Caco-2 (cell line): Measurements from ENCODE around the gene TEN1. TPM values are rescaled to one million over a fixed set of nuclear protein-coding genes. Genes with fewer than 3 reads are reported as not detected.

Source experiments
- BruUV-seq: library from RNA; stranded (reverse); fragments of 400-500 nt; replicated peaks from 2 replicates; lab custom pipeline; 2021; lab: Mats Ljungman, UMichigan
- CTCF ChIA-PET: fragments of 300-600 bp; sonication (Branson Sonifier 250); formaldehyde crosslinking; loops from one replicate; lab custom pipeline; 2022; ENCODE audit warnings: antibody characterized with exemption; lab: Charles Lee
- POLR2A ChIA-PET: fragments of 300-600 bp; sonication (Branson Sonifier 250); formaldehyde crosslinking; loops from one replicate; lab custom pipeline; 2022; ENCODE audit warnings: antibody characterized with exemption; lab: Charles Lee
- DNase-seq, 2 experiments: peaks; one replicate each; pipeline versions ENCODE4 v3.0.0 to v3.0.0-alpha.2; 2020 to 2022
- H3K27me3 ChIP-seq: replicated peaks from 2 replicates; pipeline ENCODE4 v1.6.0; 2011; ENCODE audit warnings: low read length; ENCODE audit not compliant: control insufficient read depth, insufficient read depth
- H3K36me3 ChIP-seq: 2 replicates; pipeline ENCODE4 v1.5.1; 2011; ENCODE audit warnings: low read length; ENCODE audit not compliant: control insufficient read depth, insufficient read depth
- H3K4me1 ChIP-seq: fragments of 250-450 bp; sonication (Bioruptor Pico); 2 replicates; pipeline ENCODE4 v1.5.1; 2020; ENCODE audit warnings: mild to moderate bottlenecking
- H3K4me3 ChIP-seq: 2 replicates; pipeline ENCODE4 v1.5.1; 2011; ENCODE audit warnings: low read depth, mild to moderate bottlenecking, control low read depth, low read length
- H3K9me3 ChIP-seq: fragments of 250-450 bp; sonication (Bioruptor Pico); 2 replicates; pipeline ENCODE4 v1.5.1; 2020; ENCODE audit warnings: mild to moderate bottlenecking, moderate library complexity
- H3K27ac Mint-ChIP-seq: one replicate; pipeline ENCODE4 v1.8.0; 2022; ENCODE audit warnings: mixed read lengths; ENCODE audit not compliant: unreplicated experiment
- H3K27me3 Mint-ChIP-seq: one replicate; pipeline ENCODE4 v1.8.0; 2022; ENCODE audit warnings: mixed read lengths; ENCODE audit not compliant: insufficient read depth, unreplicated experiment
- H3K36me3 Mint-ChIP-seq: one replicate; pipeline ENCODE4 v1.8.0; 2022; ENCODE audit warnings: mild to moderate bottlenecking, mixed read lengths; ENCODE audit not compliant: insufficient read depth, unreplicated experiment
- H3K4me1 Mint-ChIP-seq: one replicate; pipeline ENCODE4 v1.8.0; 2022; ENCODE audit warnings: low read depth, mixed read lengths; ENCODE audit not compliant: unreplicated experiment
- H3K4me3 Mint-ChIP-seq: one replicate; pipeline ENCODE4 v1.8.0; 2022; ENCODE audit warnings: mild to moderate bottlenecking, moderate library complexity, mixed read lengths; ENCODE audit not compliant: unreplicated experiment
- H3K9me3 Mint-ChIP-seq: one replicate; pipeline ENCODE4 v1.8.0; 2022; ENCODE audit warnings: mixed read lengths; ENCODE audit not compliant: unreplicated experiment
- CTCF ChIP-seq, 2 experiments: fragments of 200-600 bp in 1 of 2; IDR thresholded peaks; 1 replicate in 1 of 2; 2 replicates in 1 of 2; pipeline versions ENCODE4 v1.5.1 to v1.8.0; 2011 to 2022; ENCODE audit warnings: antibody characterized with exemption in 1 of 2, control low read depth in 1 of 2, inconsistent platforms in 1 of 2, low read depth in 1 of 2, low read length in 1 of 2, mild to moderate bottlenecking in 1 of 2, moderate library complexity in 1 of 2; ENCODE audit not compliant: insufficient read depth in 1 of 2, severe bottlenecking in 1 of 2, unreplicated experiment in 1 of 2
- intact Hi-C: fragments of 100-400 bp; cut with micrococcal nuclease; formaldehyde crosslinking; loops from one replicate; pipeline ENCODE4 v1.10.0; 2022; ENCODE audit not compliant: unreplicated experiment
- total RNA-seq: library from RNA; stranded (reverse); gene quantifications from 2 replicates; pipeline ENCODE4 v1.2.3, GENCODE V29; 2022

TEN1 gene
- total RNA-seq, 1 experiment from 2014 or later: 20.3 TPM

GRCh38 chr17:76032780-76033108 lies 53.7 kb downstream of the TEN1 start:
- H3K4me3 ChIP-seq: no peak overlapping the region
- ChIA-PET CTCF (no interaction called here), POLR2A (no interaction called here)
- peaks cover 10% of the 10 kb centered on the region for H3K4me1 Mint-ChIP-seq
- peaks cover 3% of the 10 kb centered on the region for H3K9me3 ChIP-seq
- no peak overlapping the region for H3K4me3 Mint-ChIP-seq
- H3K27ac Mint-ChIP-seq: no peak overlapping the region
- no peaks in the 10 kb centered on the region for H3K36me3 ChIP-seq
- H3K36me3 Mint-ChIP-seq: peaks cover 8% of the 10 kb centered on the region
- peaks cover 11% of the 10 kb centered on the region for H3K4me1 ChIP-seq
- DNase-seq: no peak
- H3K27me3 Mint-ChIP-seq: no peaks in the 10 kb centered on the region
- TF ChIP-seq CTCF (IDR thresholded peaks at IDR 0.05; ENCODE audit: insufficient read depth in 1 of 2, low read depth in 1 of 2, low read length in 1 of 2, severe bottlenecking in 1 of 2, unreplicated experiment in 1 of 2): no peak
- no peaks in the 10 kb centered on the region for H3K9me3 Mint-ChIP-seq
- no TSS peak for BruUV-seq
- intact Hi-C loops: no loop called here
- no peaks in the 10 kb centered on the region for H3K27me3 ChIP-seq

- Histone ChIP-seq H3K4me1 (peaks cover 11% of the 10 kb centered on the region), H3K36me3 (no peaks in the 10 kb centered on the region), H3K9me3 (peaks cover 3% of the 10 kb centered on the region), H3K27me3 (no peaks in the 10 kb centered on the region), H3K4me3 (no peak overlapping the region)
- Mint-ChIP-seq H3K27ac (no peak overlapping the region), H3K27me3 (no peaks in the 10 kb centered on the region), H3K4me1 (peaks cover 10% of the 10 kb centered on the region), H3K36me3 (peaks cover 11% of the 10 kb centered on the region), H3K9me3 (no peaks in the 10 kb centered on the region), H3K4me3 (no peak overlapping the region)
- ChIA-PET CTCF (no interaction called here), POLR2A (no interaction called here)
- DNase-seq: no peak
- no TSS peak for BruUV-seq
- TF ChIP-seq CTCF (IDR thresholded peaks at IDR 0.05; ENCODE audit: insufficient read depth in 1 of 2, low read depth in 1 of 2, low read length in 1 of 2, severe bottlenecking in 1 of 2, unreplicated experiment in 1 of 2): no peak
- intact Hi-C loops: no loop called here
Observed at GRCh38 chr17:76033139-76033538, 54.1 kb downstream of the TEN1 start.

GRCh38 chr17:76034428-76035350 lies 55.6 kb downstream of the TEN1 start:
- peaks cover 19% of the 10 kb centered on the region for H3K36me3 Mint-ChIP-seq
- no peak overlapping the region for H3K4me3 ChIP-seq
- no TSS peak for BruUV-seq
- ChIA-PET CTCF (interaction anchor here (1.4 kb wide), 1 partner anchor 107 kb away, joined by 3 read pairs; no protein-coding TSS in a partner anchor), POLR2A (no interaction called here)
- H3K4me1 Mint-ChIP-seq: peaks cover 3% of the 10 kb centered on the region
- H3K27ac Mint-ChIP-seq: no peak overlapping the region
- intact Hi-C loops: no loop called here
- TF ChIP-seq CTCF (IDR thresholded peaks at IDR 0.05; ENCODE audit: insufficient read depth in 1 of 2, low read depth in 1 of 2, low read length in 1 of 2, severe bottlenecking in 1 of 2, unreplicated experiment in 1 of 2): no peak
- H3K4me1 ChIP-seq: peaks cover 4% of the 10 kb centered on the region
- no peak overlapping the region for H3K4me3 Mint-ChIP-seq
- H3K27me3 Mint-ChIP-seq: no peaks in the 10 kb centered on the region
- no peak for DNase-seq
- peaks cover 3% of the 10 kb centered on the region for H3K9me3 ChIP-seq
- H3K36me3 ChIP-seq: peaks cover 2% of the 10 kb centered on the region; the same call in 1 of the 2 replicates
- H3K27me3 ChIP-seq: no peaks in the 10 kb centered on the region
- H3K9me3 Mint-ChIP-seq: no peaks in the 10 kb centered on the region
